Measurements from ENCODE around the gene NOL12.

The NOL12 gene

GRCh38 chr22:37659897-37660708 is 26.0 kb upstream of the NOL12 start:
- DNase-seq, result no peak

GRCh38 chr22:37660709-37661045 is 25.5 kb upstream of the NOL12 start:
- DNase-seq, result no peak

GRCh38 chr22:37661160-37661924 is 24.8 kb upstream of the NOL12 start:
- DNase-seq, result no peak

GRCh38 chr22:37662039-37662438 is 24.1 kb upstream of the NOL12 start:
- no peak for DNase-seq

GRCh38 chr22:37663521-37664140 is 22.5 kb upstream of the NOL12 start:
- no peak for DNase-seq

- no peak for DNase-seq
These were observed 21.7 kb upstream of the NOL12 start for GRCh38 chr22:37664249-37665101.

- DNase-seq, result no peak
These were observed 20.7 kb upstream of the NOL12 start for GRCh38 chr22:37665487-37665886.

- no peak for DNase-seq
These were observed 16.6 kb upstream of the NOL12 start for GRCh38 chr22:37669586-37669985.

- DNase-seq, result no peak
These were observed 13.8 kb upstream of the NOL12 start for GRCh38 chr22:37672206-37672919.

GRCh38 chr22:37672920-37673455 is 13.2 kb upstream of the NOL12 start:
- DNase-seq, result no peak

GRCh38 chr22:37674248-37674647 is 11.9 kb upstream of the NOL12 start:
- no peak for DNase-seq

GRCh38 chr22:37674951-37675929 is 10.9 kb upstream of the NOL12 start, which contains the start of gene LGALS1:
Gene LGALS1 (plus strand): TSS chr22:37675636. CDS start chr22:37675703, 67 bp downstream.
- DNase-seq, result peak; percentile 44

- peak; percentile 10 for DNase-seq
These were observed 10.0 kb upstream of the NOL12 start for GRCh38 chr22:37675930-37676735.

- DNase-seq, result peak; percentile 90
These were observed 9.2 kb upstream of the NOL12 start for GRCh38 chr22:37676736-37677492.

GRCh38 chr22:37677493-37677974 is 8.6 kb upstream of the NOL12 start:
- DNase-seq, result no peak

- no peak for DNase-seq
These were observed 7.8 kb upstream of the NOL12 start for GRCh38 chr22:37678372-37678771.

GRCh38 chr22:37679670-37680069 is 6.5 kb upstream of the NOL12 start:
- no peak for DNase-seq

- DNase-seq, result no peak
These were observed 5.8 kb upstream of the NOL12 start for GRCh38 chr22:37680191-37680851.
